ENCODE data around the gene TENM4.

DNA sequence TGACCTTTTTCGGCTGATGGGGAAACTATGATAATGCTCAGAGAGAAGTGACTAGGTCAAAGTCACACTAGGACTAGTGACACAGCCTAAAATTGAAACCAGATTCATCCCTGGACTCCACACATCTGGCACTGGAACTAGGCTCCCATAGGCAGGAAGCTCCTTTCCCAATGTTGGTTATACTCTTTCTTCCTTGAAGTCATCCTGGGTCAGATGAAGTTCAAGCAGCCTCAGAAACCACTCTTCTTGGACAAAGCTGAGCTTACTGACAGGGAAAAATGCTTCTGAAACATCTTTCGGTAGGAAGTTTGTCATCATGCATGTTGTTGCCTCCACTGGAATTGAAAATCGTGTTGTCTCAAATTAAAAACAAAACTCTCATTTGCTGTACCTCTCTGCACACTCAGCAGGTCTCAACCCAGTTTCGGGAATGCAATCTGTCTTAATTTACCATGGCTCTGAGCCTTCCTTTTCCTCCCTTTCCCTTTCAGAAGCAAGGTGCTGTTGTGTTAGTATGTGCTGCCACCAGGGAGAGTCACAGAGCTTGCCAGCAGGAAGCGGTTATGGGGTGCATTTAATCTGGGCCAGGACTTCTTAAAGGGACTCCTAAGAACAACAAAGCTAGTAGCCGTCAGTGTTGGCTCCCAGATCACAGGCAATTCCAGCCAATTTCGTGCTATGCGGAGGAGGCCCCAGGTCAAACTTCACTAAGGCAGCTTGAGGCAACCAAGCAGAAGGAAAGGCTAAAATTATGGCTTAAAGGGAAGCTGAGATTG is 384.8 kb downstream of the TENM4 start:
- TF ChIP-seq, protein P1, sequence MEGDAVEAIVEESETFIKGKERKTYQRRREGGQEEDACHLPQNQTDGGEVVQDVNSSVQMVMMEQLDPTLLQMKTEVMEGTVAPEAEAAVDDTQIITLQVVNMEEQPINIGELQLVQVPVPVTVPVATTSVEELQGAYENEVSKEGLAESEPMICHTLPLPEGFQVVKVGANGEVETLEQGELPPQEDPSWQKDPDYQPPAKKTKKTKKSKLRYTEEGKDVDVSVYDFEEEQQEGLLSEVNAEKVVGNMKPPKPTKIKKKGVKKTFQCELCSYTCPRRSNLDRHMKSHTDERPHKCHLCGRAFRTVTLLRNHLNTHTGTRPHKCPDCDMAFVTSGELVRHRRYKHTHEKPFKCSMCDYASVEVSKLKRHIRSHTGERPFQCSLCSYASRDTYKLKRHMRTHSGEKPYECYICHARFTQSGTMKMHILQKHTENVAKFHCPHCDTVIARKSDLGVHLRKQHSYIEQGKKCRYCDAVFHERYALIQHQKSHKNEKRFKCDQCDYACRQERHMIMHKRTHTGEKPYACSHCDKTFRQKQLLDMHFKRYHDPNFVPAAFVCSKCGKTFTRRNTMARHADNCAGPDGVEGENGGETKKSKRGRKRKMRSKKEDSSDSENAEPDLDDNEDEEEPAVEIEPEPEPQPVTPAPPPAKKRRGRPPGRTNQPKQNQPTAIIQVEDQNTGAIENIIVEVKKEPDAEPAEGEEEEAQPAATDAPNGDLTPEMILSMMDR (IDR thresholded peaks at IDR 0.05) = no peak
- TF ChIP-seq POLR2A (IDR thresholded peaks at IDR 0.05) = no peak
